Smooth muscle cell (in vitro differentiated cells): ENCODE measurements around the gene FAM20A. TPM values are rescaled to one million over a fixed set of nuclear protein-coding genes. Genes with fewer than 3 reads are reported as not detected.

Experiments
- DNase-seq: peaks from one replicate; lab custom pipeline; 2025; ENCODE audit not compliant: unreplicated experiment; lab: John Stamatoyannopoulos, UW
- H2AFZ ChIP-seq: fragments of 200-600 bp; sonication (generic); 2 replicates; pipeline ENCODE4 v1.6.0; 2016; ENCODE audit warnings: antibody characterized with exemption, low read depth, mild to moderate bottlenecking
- H3F3A ChIP-seq: fragments of 200-600 bp; sonication (generic); 2 replicates; pipeline ENCODE4 v1.6.0; 2017; ENCODE audit warnings: antibody characterized with exemption, low read depth
- H3K27ac ChIP-seq: fragments of 200-600 bp; sonication (generic); 2 replicates; pipeline ENCODE4 v1.5.1; 2016; ENCODE audit warnings: low read depth, mild to moderate bottlenecking
- H3K27me3 ChIP-seq: fragments of 200-600 bp; sonication (generic); 2 replicates; pipeline ENCODE4 v1.6.1; 2016; ENCODE audit warnings: low read depth, mild to moderate bottlenecking
- H3K36me3 ChIP-seq: fragments of 200-600 bp; sonication (generic); 2 replicates; pipeline ENCODE4 v1.5.1; 2016; ENCODE audit warnings: low read depth
- H3K4me1 ChIP-seq: fragments of 200-600 bp; sonication (generic); 2 replicates; pipeline ENCODE4 v1.5.1; 2016; ENCODE audit warnings: low read depth
- H3K4me2 ChIP-seq: fragments of 200-600 bp; sonication (generic); 2 replicates; pipeline ENCODE4 v1.6.0; 2016; ENCODE audit warnings: mild to moderate bottlenecking
- H3K4me3 ChIP-seq: fragments of 200-600 bp; sonication (generic); 2 replicates; pipeline ENCODE4 v1.5.1; 2016; ENCODE audit warnings: mild to moderate bottlenecking
- H3K79me2 ChIP-seq: fragments of 200-600 bp; sonication (generic); 2 replicates; pipeline ENCODE4 v1.6.0; 2016; ENCODE audit warnings: low read depth, mild to moderate bottlenecking
- H3K9ac ChIP-seq: fragments of 200-600 bp; sonication (generic); 2 replicates; pipeline ENCODE4 v1.6.0; 2016; ENCODE audit warnings: low read depth
- H3K9me3 ChIP-seq: fragments of 200-600 bp; sonication (generic); replicated peaks from 2 replicates; pipeline ENCODE4 v1.5.1; 2016; ENCODE audit warnings: low read depth
- H4K20me1 ChIP-seq: fragments of 200-600 bp; sonication (generic); 2 replicates; pipeline ENCODE4 v1.6.0; 2016; ENCODE audit warnings: low read depth
- CTCF ChIP-seq: fragments of 200-600 bp; sonication (generic); IDR thresholded peaks from 2 replicates; pipeline ENCODE4 v1.5.1; 2017; ENCODE audit warnings: borderline replicate concordance, mild to moderate bottlenecking, antibody characterized with exemption; ENCODE audit not compliant: insufficient read depth, poor library complexity, severe bottlenecking
- WGBS: methylation state at CpG from one replicate; pipeline ENCODE4 v1.1.7; 2016; ENCODE audit warnings: low lambda C conversion rate; 5-methylcytosine and 5-hydroxymethylcytosine counted together
- polyA plus RNA-seq: library from polyadenylated mRNA; unstranded; fragments of >200 nt; fragmentation: Nextera tagmentation; extraction: Ambion mirVana; gene quantifications from 2 replicates; pipeline ENCODE4 v1.2.1, GENCODE V29; 2016
- total RNA-seq: library from RNA; depleted of rRNA; stranded (reverse); fragments of >200 nt; gene quantifications from 2 replicates; pipeline ENCODE4 v1.2.3, GENCODE V29; 2014

Gene FAM20A
- total and polyA plus RNA-seq, 2 experiments from 2014 or later, result 4.6 to 10.8 TPM

- H3K27me3 ChIP-seq, result no peaks in the 10 kb centered on the region
- no peak overlapping the region for H3K9ac ChIP-seq
- H3K4me2 ChIP-seq, result no peak overlapping the region
- H3F3A ChIP-seq, result no peaks in the 10 kb centered on the region
- DNase-seq, result no peak
- H3K27ac ChIP-seq, result no peak overlapping the region
- no peaks in the 10 kb centered on the region for H4K20me1 ChIP-seq
- H3K4me3 ChIP-seq, result no peak overlapping the region
- no peaks in the 10 kb centered on the region for H3K36me3 ChIP-seq
- H3K79me2 ChIP-seq, result no peaks in the 10 kb centered on the region
- no peak overlapping the region for H2AFZ ChIP-seq
- H3K4me1 ChIP-seq, result no peaks in the 10 kb centered on the region
- 83% methylated on average over 3 of the region's 3 CpGs for WGBS
- TF ChIP-seq CTCF, result no peak
- H3K9me3 ChIP-seq, result no peaks in the 10 kb centered on the region
These were observed 27.4 kb upstream of the FAM20A start for GRCh38 chr17:68628576-68628957.

GRCh38 chr17:68627956-68628575 lies 26.9 kb upstream of the FAM20A start:
- Histone ChIP-seq H2AFZ (no peak overlapping the region), H3K4me1 (no peaks in the 10 kb centered on the region), H3K27ac (no peak overlapping the region), H3K36me3 (no peaks in the 10 kb centered on the region), H3K4me2 (no peak overlapping the region), H3K9ac (no peak overlapping the region), H3K79me2 (no peaks in the 10 kb centered on the region), H3K9me3 (no peaks in the 10 kb centered on the region), H3F3A (no peaks in the 10 kb centered on the region), H4K20me1 (no peaks in the 10 kb centered on the region), H3K4me3 (no peak overlapping the region), H3K27me3 (no peaks in the 10 kb centered on the region)
- DNase-seq, result no peak
- WGBS, result 68% methylated on average over 4 of the region's 4 CpGs
- TF ChIP-seq CTCF, result no peak

- Histone ChIP-seq H3K9ac (no peak overlapping the region), H3K27ac (no peak overlapping the region), H3K36me3 (no peaks in the 10 kb centered on the region), H3K4me1 (no peaks in the 10 kb centered on the region), H2AFZ (no peak overlapping the region), H3K27me3 (no peaks in the 10 kb centered on the region), H3K4me2 (no peak overlapping the region), H3F3A (no peaks in the 10 kb centered on the region), H3K9me3 (no peaks in the 10 kb centered on the region), H3K79me2 (no peaks in the 10 kb centered on the region), H4K20me1 (no peaks in the 10 kb centered on the region), H3K4me3 (no peak overlapping the region)
- WGBS, result 87% methylated on average over 1 of the region's 1 CpG
- no peak for DNase-seq
- TF ChIP-seq CTCF, result no peak
These were observed 23.2 kb upstream of the FAM20A start for GRCh38 chr17:68624381-68624780.

DNA sequence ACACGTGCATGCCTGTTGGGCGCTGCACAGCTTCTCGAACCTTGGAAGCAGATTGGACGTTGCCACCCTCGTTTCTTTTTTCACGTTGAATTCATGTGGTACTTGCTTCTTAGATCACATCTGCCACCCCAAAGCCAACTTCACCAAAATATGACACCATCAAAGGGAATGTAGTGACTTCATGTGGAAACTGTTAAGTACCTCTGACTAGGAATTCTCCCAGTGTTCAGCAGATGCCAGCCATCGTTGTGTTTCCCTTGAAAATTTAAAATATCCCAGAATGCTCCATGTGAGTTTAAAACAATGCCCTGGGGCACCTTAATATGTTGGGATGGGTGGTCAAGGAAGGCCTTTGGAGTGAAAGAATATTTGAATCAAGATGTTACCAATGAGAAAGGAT lies 22.6 kb upstream of the FAM20A start:
- Histone ChIP-seq H2AFZ (no peak overlapping the region), H3K36me3 (no peaks in the 10 kb centered on the region), H4K20me1 (no peaks in the 10 kb centered on the region), H3F3A (no peaks in the 10 kb centered on the region), H3K9me3 (no peaks in the 10 kb centered on the region), H3K27me3 (no peaks in the 10 kb centered on the region), H3K4me1 (no peaks in the 10 kb centered on the region), H3K4me3 (no peak overlapping the region), H3K9ac (no peak overlapping the region), H3K27ac (no peak overlapping the region), H3K79me2 (no peaks in the 10 kb centered on the region), H3K4me2 (no peak overlapping the region)
- no peak for DNase-seq
- TF ChIP-seq CTCF, result no peak
- WGBS, result 89% methylated on average over 7 of the region's 7 CpGs
